Stimulated activated CD4-positive, alpha-beta T cell treated with anti-CD3 and anti-CD28 coated beads, Interleukin-4, amount 100 ng/mL, for 4 hours (primary cell): Measurements from ENCODE around the gene CYB5RL.
A peak's percentile ranks its signal among the peaks of the same experiment; 100 is the strongest.
"Not testable (repeated sequence)": the region's sequence is repeated elsewhere in the genome, so short reads cannot be mapped to it uniquely, and the experiment has no call there.

Experiments used
- DNase-seq, 2 experiments: peaks; one replicate each; pipeline ENCODE4 v3.0.0-alpha.2; 2020

The CYB5RL gene, protein sequence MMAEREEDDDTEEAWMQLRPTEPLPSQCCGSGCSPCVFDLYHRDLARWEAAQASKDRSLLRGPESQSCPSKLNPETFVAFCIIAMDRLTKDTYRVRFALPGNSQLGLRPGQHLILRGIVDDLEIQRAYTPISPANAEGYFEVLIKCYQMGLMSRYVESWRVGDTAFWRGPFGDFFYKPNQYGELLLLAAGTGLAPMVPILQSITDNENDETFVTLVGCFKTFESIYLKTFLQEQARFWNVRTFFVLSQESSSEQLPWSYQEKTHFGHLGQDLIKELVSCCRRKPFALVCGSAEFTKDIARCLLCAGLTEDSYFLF

DNA sequence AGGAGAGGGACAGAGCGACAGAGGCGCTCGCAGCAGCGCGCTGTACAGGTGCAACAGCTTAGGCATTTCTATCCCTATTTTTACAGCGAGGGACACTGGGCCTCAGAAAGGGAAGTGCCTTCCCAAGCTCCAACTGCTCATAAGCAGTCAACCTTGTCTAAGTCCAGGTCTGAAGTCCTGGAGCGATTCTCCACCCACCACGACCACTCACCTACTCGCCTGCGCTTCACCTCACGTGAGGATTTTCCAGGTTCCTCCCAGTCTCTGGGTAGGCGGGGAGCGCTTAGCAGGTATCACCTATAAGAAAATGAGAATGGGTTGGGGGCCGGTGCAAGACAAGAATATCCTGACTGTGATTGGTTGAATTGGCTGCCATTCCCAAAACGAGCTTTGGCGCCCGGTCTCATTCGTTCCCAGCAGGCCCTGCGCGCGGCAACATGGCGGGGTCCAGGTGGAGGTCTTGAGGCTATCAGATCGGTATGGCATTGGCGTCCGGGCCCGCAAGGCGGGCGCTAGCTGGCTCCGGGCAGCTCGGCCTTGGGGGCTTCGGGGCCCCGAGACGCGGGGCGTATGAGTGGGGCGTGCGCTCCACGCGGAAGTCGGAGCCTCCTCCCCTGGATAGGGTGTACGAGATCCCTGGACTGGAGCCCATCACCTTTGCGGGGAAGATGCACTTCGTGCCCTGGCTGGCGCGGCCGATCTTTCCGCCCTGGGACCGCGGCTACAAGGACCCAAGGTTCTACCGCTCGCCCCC, at the start of gene CYB5RL, which contains the start of gene MRPL37:
CYB5RL (minus strand) TSS at position 266 of the 754 bp plus-strand sequence. CDS start 4,414 bp downstream, outside the sequence.
MRPL37 (plus strand) TSS at position 403 of the 754 bp plus-strand sequence; CDS start at position 480, 77 bp downstream.
- peak; percentile 78 to 90 for DNase-seq

GRCh38 chr1:54248966-54249365, 49.1 kb upstream of the CYB5RL start:
- DNase-seq, result no peak

DNA sequence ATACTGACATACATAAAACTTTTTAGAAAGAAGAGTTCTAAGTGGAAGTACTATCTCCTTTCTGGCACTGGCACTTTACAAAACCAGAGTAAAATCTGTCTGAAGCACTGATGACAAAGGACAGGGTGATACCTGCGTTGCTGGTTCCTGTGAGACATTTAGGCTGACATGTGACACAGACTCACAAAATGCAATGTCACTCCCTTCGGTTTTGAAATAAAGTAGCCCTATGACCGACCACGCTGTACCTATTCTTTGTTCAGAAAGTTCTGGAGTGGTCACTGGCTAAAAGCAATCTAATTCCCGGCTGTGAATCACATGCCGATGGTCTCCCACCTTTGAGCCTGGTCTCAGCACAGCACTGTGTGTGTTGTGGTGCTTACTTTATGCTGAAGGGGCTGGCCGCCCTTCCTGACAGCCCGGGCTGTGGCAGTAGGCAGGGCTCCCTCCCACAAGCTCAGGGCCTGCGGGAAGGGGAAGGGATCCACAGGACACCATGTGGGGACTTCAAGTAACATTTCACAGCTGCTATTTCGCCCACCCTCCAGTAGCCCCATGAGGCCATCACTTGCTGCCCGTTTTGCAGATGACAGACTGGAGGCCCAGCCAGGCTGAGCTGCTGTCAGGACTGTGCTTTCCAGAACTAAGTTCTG, 48.2 kb upstream of the CYB5RL start:
- DNase-seq, result no peak

- DNase-seq, result no peak
These were observed 46.4 kb upstream of the CYB5RL start for GRCh38 chr1:54246116-54246721.

GRCh38 chr1:54245501-54245900, 45.7 kb upstream of the CYB5RL start:
- DNase-seq, result no peak

- no peak for DNase-seq
These were observed 44.8 kb upstream of the CYB5RL start for GRCh38 chr1:54244655-54245054.

- no peak for DNase-seq
These were observed 43.2 kb upstream of the CYB5RL start for GRCh38 chr1:54243022-54243421.

DNA sequence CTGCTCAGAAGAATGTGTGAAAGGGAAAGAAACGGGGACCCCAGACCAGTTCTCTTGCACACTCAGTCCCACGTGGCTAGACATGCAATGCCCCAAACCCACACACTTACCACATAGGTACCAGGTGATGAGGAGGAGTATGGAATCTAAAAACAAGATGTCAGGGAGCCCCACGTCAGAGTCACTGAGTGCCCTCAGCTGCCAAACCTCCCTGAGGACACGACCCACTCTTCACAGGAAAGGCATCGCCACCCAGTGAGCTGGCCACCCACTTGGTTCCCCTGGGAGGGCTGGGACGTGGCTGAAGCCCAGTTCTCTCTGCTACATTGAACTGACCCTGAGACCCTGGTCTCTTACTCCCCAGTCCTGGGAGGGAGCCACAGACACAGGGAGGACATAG, 41.5 kb upstream of the CYB5RL start:
- no peak for DNase-seq

- DNase-seq, result no peak
These were observed 41.0 kb upstream of the CYB5RL start for GRCh38 chr1:54240741-54241335.

DNA sequence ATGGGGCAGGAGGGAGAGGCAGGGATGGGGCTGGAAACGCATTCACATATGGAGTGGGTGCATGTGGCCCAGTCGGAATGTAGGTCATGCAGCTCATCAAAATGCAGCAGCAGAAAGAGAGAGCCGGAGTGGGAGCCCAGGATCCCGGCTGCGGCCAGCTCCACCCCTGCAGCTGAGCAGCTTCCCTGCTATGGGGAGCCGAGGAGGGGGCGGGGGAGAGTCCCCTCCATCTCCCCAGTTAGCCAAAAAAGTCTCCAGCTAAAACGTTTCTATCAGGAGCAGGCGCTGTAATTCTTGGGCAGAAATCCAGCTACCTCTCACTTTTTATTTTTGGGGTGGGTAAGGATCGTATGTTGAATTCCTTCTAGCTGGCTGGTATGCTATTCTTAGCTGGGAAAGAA, 39.8 kb upstream of the CYB5RL start:
- no peak for DNase-seq

GRCh38 chr1:54239035-54239383, 39.2 kb upstream of the CYB5RL start:
- no peak for DNase-seq

GRCh38 chr1:54238353-54239034, 38.7 kb upstream of the CYB5RL start:
- DNase-seq, result no peak

DNA sequence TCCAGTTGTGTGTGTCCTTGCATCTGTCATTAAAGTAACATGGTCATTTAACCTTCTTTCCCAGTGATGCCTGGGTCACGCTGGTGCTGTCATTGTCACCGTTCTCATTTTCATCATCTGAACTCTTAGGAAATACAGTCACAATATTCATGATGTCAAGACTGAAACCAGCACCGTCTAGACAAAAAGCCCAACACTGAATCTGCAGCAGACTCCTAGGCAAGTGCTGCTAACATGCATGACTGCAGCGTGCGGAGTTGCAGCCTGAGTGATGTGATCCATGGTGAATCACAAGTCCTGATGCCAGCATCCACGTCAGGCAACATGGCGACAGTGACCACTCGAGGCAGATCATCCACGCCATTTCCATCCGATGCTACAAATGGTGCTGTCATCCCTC, 37.8 kb upstream of the CYB5RL start:
- no peak for DNase-seq

- no peak for DNase-seq
These were observed 34.5 kb upstream of the CYB5RL start for GRCh38 chr1:54234284-54234683.

DNA sequence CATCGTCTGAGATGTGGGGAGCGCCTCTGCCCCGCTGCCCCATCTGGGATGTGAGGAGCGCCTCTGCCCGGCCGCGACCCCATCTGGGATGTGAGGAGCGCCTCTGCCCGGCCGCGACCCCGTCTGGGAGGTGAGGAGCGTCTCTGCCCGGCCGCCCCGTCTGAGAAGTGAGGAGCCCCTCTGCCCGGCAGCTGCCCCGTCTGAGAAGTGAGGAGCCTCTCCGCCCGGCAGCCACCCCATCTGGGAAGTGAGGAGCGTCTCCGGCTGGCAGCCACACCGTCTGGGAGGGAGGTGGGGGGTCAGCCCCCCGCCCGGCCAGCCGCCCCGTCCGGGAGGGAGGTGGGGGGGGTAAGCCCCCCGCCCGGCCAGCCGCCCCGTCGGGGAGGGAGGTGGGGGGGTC, 33.4 kb upstream of the CYB5RL start:
- not testable (repeated sequence) for DNase-seq

GRCh38 chr1:54230507-54231339, 30.9 kb upstream of the CYB5RL start:
- DNase-seq, result no peak

DNA sequence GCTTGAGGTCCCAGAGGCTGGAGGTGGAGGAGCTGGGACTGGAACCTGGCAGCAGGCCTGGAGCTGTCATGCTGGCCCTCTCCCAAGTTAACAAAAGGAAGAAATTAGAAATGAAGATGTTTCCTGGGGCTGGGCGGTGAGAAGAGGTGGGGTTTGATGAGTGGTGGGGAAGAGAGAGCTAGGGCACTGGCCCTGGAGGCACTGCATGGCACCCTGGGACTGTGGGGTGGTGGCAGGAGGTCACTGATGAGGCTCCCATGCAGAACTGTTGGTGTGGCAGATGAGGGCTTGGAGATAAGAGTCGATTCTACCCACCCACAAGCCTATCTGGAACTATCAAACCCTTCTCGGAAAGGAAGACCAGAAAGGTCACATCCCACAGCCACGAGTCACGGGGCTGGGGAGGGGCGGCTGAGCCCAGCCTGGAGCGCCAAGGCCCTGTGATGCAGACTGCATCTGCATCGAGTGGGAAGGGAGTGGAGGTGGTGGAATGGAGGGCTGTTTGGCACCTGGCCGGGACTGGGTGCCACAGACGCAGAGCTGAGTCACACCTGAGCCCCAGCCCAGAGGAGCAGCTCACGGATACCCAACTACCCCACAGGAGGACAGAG, 29.6 kb upstream of the CYB5RL start:
- no peak for DNase-seq

GRCh38 chr1:54228638-54229079, 28.8 kb upstream of the CYB5RL start:
- DNase-seq, result no peak

DNA sequence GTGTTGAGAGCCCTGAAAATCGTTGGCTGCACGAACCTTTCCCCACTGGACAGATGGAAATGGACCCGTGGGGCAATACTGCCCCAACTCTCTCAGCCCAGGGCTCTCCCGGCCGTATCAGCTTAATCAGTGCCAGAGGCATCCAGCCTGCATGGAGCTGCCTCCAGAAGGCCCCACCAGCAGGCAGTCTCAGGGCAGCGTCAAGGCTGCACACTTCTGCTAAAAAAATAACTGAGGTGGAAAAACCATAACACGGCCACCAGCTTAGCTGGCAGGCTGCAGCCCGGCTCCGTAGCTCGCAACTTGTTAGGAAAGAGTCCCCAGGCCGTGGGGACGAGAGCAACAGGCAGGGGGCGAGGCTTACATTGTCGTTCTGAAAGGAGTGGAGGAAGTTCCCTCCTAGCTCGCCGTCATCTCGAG, 28.1 kb upstream of the CYB5RL start:
- no peak for DNase-seq

GRCh38 chr1:54227091-54227602, 27.3 kb upstream of the CYB5RL start:
- no peak for DNase-seq
